ENCODE data around the gene ZWILCH.

GRCh38 chr15:66564136-66565041, 59.3 kb downstream of the ZWILCH start:
- TF ChIP-seq POLR2A (IDR thresholded peaks at IDR 0.05) (no peak), CTCF (IDR thresholded peaks at IDR 0.05) (no peak)

All from prostate gland (tissue), 2 donors.